Transverse colon (tissue), 1 donor: ENCODE results near the gene HHATL.

Experiments
- EP300 ChIP-seq: sonication (generic); formaldehyde crosslinking; IDR thresholded peaks from one replicate; pipeline ENCODE4 v1.6.1; 2017; ENCODE audit warnings: antibody characterized with exemption, low read depth
- POLR2A ChIP-seq: fragments of 450-650 bp; IDR thresholded peaks from one replicate; pipeline ENCODE4 v1.6.1; 2016; ENCODE audit warnings: antibody characterized with exemption, mild to moderate bottlenecking, moderate library complexity

- TF ChIP-seq POLR2A (no peak), EP300 (no peak)
Observed at GRCh38 chr3:42720126-42720525, 17.5 kb upstream of the HHATL start.
